ENCODE results near the gene GCFC2. TPM values are rescaled to one million over a fixed set of nuclear protein-coding genes. Genes with fewer than 3 reads are reported as not detected.

The GCFC2 gene
- total and polyA plus RNA-seq, 2 of the 13 experiments (the other 11 are each of a cell fraction or from before 2014, with no cell fraction given): 26.8 to 49.0 TPM

DNA sequence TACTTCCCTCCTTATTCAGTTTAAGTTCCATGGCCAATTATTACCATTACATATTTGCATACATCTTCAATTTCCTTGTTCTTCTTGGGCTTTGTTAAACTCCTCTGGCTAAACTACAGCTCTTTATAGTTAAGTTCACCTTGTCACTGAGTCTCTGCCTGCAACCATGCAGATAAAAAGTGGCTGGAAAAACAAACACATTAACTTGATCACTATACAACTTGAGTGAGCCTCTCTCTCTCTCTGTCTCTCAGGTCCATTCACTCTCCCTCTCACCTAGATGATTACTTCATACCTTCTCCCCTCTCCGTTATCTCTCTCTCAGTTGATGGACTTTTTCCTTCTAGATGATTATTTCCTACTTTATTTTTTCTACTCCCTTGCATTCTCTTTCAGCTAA, 30.3 kb downstream of the GCFC2 start:
- BruUV-seq (replicated peaks): no TSS peak
- H4K20me1 ChIP-seq (ENCODE audit: insufficient read depth, low read length): no peaks in the 10 kb centered on the region
- CTCF ChIA-PET (ENCODE audit: low intra/inter-chr PET ratio, low total read pairs): no interaction called here
- no peak overlapping the region for H3K4me3 ChIP-seq (replicated peaks in 1 of 3; ENCODE audit: insufficient read depth in 1 of 3, low read depth in 2 of 3, low read length in 3 of 3)
- ATAC-seq (no peak), FAIRE-seq (no peak), DNase-seq (ENCODE audit: low spot score) (no peak)
- H2AFZ ChIP-seq (ENCODE audit: low read length): no peak overlapping the region
- peaks cover 13 to 47% of the 10 kb centered on the region in 2 experiments for H3K36me3 ChIP-seq (replicated peaks in 1 of 2; ENCODE audit: control insufficient read depth in 1 of 2, insufficient read depth in 2 of 2, low read length in 2 of 2)
- H3K9me3 ChIP-seq (ENCODE audit: low read length): no peaks in the 10 kb centered on the region
- no peaks in the 10 kb centered on the region for H3K79me2 ChIP-seq (ENCODE audit: insufficient read depth, low read length)
- POLR2A ChIA-PET: no interaction called here
- WGBS (ENCODE audit: low lambda C conversion rate): 96% methylated on average over 1 of the region's 1 CpG
- no peaks in the 10 kb centered on the region for H3K4me1 ChIP-seq (ENCODE audit: insufficient read depth, low read length)
- H3K27ac ChIP-seq (ENCODE audit: extremely low read length, insufficient read depth, low read length): no peak overlapping the region
- intact Hi-C loops (cut with micrococcal nuclease; ENCODE audit: unreplicated experiment): no loop called here
- in situ Hi-C loops (cut with HindIII; ENCODE audit: extremely low pct_ligation_motif_present, low pct_unique_long_range_greater_than_20kb): no loop called here
- no peak overlapping the region for H3K9ac ChIP-seq (ENCODE audit: insufficient read depth, low read depth, low read length)
- no peak overlapping the region for H3K4me2 ChIP-seq (ENCODE audit: low read depth, low read length)
- H3K27me3 ChIP-seq (ENCODE audit: control insufficient read depth in 1 of 2, insufficient read depth in 2 of 2, low read length in 2 of 2): no peaks in the 10 kb centered on the region
- TF ChIP-seq, protein P1, sequence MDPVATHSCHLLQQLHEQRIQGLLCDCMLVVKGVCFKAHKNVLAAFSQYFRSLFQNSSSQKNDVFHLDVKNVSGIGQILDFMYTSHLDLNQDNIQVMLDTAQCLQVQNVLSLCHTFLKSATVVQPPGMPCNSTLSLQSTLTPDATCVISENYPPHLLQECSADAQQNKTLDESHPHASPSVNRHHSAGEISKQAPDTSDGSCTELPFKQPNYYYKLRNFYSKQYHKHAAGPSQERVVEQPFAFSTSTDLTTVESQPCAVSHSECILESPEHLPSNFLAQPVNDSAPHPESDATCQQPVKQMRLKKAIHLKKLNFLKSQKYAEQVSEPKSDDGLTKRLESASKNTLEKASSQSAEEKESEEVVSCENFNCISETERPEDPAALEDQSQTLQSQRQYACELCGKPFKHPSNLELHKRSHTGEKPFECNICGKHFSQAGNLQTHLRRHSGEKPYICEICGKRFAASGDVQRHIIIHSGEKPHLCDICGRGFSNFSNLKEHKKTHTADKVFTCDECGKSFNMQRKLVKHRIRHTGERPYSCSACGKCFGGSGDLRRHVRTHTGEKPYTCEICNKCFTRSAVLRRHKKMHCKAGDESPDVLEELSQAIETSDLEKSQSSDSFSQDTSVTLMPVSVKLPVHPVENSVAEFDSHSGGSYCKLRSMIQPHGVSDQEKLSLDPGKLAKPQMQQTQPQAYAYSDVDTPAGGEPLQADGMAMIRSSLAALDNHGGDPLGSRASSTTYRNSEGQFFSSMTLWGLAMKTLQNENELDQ (CRISPR knock-in tag; IDR thresholded peaks at IDR 0.05; ENCODE audit: borderline replicate concordance): no peak
- TF ChIP-seq ZNF121 (CRISPR knock-in tag; IDR thresholded peaks at IDR 0.05) (no peak), ZBTB8A (CRISPR knock-in tag; IDR thresholded peaks at IDR 0.05; ENCODE audit: borderline replicate concordance, low read depth) (no peak), ZNF615 (CRISPR knock-in tag; IDR thresholded peaks at IDR 0.05; ENCODE audit: borderline replicate concordance) (no peak), ZNF362 (CRISPR knock-in tag; IDR thresholded peaks at IDR 0.05; ENCODE audit: borderline replicate concordance) (no peak), FIP1L1 (IDR thresholded peaks at IDR 0.05; ENCODE audit: borderline replicate concordance, insufficient read depth, low read depth, low read length) (no peak), ZNF235 (CRISPR knock-in tag; IDR thresholded peaks at IDR 0.05; ENCODE audit: borderline replicate concordance) (no peak), ZFP36 (IDR thresholded peaks at IDR 0.05; ENCODE audit: borderline replicate concordance, low read depth, low read length, partially characterized antibody) (no peak), ZNF570 (CRISPR knock-in tag; IDR thresholded peaks at IDR 0.05; ENCODE audit: borderline replicate concordance) (no peak), ZMYM2 (CRISPR knock-in tag; IDR thresholded peaks at IDR 0.05) (no peak), SOX5 (CRISPR knock-in tag; IDR thresholded peaks at IDR 0.05; ENCODE audit: borderline replicate concordance) (no peak), ZKSCAN5 (CRISPR knock-in tag; IDR thresholded peaks at IDR 0.05) (no peak), ZNF737 (CRISPR knock-in tag; IDR thresholded peaks at IDR 0.05; ENCODE audit: borderline replicate concordance) (no peak), JARID2 (CRISPR knock-in tag; IDR thresholded peaks at IDR 0.05; ENCODE audit: insufficient replicate concordance) (no peak), KDM3A (CRISPR knock-in tag; IDR thresholded peaks at IDR 0.05; ENCODE audit: low read depth) (no peak), EED (CRISPR knock-in tag; IDR thresholded peaks at IDR 0.05) (no peak)
- TF ChIP-seq, protein P2, sequence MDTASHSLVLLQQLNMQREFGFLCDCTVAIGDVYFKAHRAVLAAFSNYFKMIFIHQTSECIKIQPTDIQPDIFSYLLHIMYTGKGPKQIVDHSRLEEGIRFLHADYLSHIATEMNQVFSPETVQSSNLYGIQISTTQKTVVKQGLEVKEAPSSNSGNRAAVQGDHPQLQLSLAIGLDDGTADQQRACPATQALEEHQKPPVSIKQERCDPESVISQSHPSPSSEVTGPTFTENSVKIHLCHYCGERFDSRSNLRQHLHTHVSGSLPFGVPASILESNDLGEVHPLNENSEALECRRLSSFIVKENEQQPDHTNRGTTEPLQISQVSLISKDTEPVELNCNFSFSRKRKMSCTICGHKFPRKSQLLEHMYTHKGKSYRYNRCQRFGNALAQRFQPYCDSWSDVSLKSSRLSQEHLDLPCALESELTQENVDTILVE (CRISPR knock-in tag; IDR thresholded peaks at IDR 0.05): no peak
- TF ChIP-seq, protein P3, sequence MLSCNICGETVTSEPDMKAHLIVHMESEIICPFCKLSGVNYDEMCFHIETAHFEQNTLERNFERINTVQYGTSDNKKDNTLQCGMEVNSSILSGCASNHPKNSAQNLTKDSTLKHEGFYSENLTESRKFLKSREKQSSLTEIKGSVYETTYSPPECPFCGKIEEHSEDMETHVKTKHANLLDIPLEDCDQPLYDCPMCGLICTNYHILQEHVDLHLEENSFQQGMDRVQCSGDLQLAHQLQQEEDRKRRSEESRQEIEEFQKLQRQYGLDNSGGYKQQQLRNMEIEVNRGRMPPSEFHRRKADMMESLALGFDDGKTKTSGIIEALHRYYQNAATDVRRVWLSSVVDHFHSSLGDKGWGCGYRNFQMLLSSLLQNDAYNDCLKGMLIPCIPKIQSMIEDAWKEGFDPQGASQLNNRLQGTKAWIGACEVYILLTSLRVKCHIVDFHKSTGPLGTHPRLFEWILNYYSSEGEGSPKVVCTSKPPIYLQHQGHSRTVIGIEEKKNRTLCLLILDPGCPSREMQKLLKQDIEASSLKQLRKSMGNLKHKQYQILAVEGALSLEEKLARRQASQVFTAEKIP (CRISPR knock-in tag; IDR thresholded peaks at IDR 0.05; ENCODE audit: borderline replicate concordance): no peak
- TF ChIP-seq, protein P4, sequence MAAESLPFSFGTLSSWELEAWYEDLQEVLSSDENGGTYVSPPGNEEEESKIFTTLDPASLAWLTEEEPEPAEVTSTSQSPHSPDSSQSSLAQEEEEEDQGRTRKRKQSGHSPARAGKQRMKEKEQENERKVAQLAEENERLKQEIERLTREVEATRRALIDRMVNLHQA (CRISPR knock-in tag; IDR thresholded peaks at IDR 0.05): no peak
